Breast epithelium (tissue), 3 donors: ENCODE data around the gene RBP5.

Source experiments
- CTCF ChIP-seq, 3 donors: fragments of 450-650 bp; IDR thresholded peaks; one replicate each; pipeline ENCODE4 v1.5.1; 2016 to 2017; ENCODE audit warnings: antibody characterized with exemption in 3 of 3, mild to moderate bottlenecking in 3 of 3, moderate library complexity in 3 of 3
- POLR2A ChIP-seq: fragments of 450-650 bp; IDR thresholded peaks from one replicate; pipeline ENCODE4 v1.6.1; 2016; ENCODE audit warnings: antibody characterized with exemption, mild to moderate bottlenecking, moderate library complexity

GRCh38 chr12:7151532-7151931 lies 22.8 kb upstream of the RBP5 start:
- no peak for TF ChIP-seq CTCF (IDR thresholded peaks at IDR 0.05)
- TF ChIP-seq POLR2A: no peak
